MCF 10A (cell line): Measurements from ENCODE around the gene SIRT5. TPM values are rescaled to one million over a fixed set of nuclear protein-coding genes. Genes with fewer than 3 reads are reported as not detected.

Experiments used
- Bru-seq: library from RNA; stranded (reverse); fragments of 400-500 nt; gene quantifications from one replicate; lab custom pipeline; 2021; lab: Mats Ljungman, UMichigan
- BruChase-seq, 2 experiments: library from RNA; stranded (reverse); fragments of 400-500 nt; gene quantifications; one replicate each; lab custom pipeline; 2021; lab: Mats Ljungman, UMichigan
- BruUV-seq: library from RNA; stranded (reverse); fragments of 400-500 nt; replicated peaks from 2 replicates; lab custom pipeline; 2021; lab: Mats Ljungman, UMichigan
- CTCF ChIA-PET: fragments of 300-600 bp; sonication (Branson Sonifier 250); formaldehyde crosslinking; extraction: SDS; loops from one replicate; lab custom pipeline; 2021; ENCODE audit warnings: antibody characterized with exemption, inconsistent platforms; lab: Yijun Ruan, JAX
- POLR2A ChIA-PET: fragments of 300-600, 350-650 bp; sonication (Branson Sonifier 250); formaldehyde crosslinking; extraction: SDS; loops from one replicate; lab custom pipeline; 2020; ENCODE audit warnings: antibody characterized with exemption, inconsistent platforms; lab: Yijun Ruan, JAX
- DNase-seq: peaks from one replicate; pipeline ENCODE4 v3.0.0-alpha.2; 2018; ENCODE audit not compliant: unreplicated experiment
- H3K27ac Mint-ChIP-seq: one replicate; pipeline ENCODE4 v1.8.0; 2022; ENCODE audit warnings: mild to moderate bottlenecking, low read depth, mixed read lengths; ENCODE audit not compliant: unreplicated experiment
- H3K27me3 Mint-ChIP-seq: one replicate; pipeline ENCODE4 v1.8.0; 2022; ENCODE audit warnings: mixed read lengths; ENCODE audit not compliant: insufficient read depth, unreplicated experiment
- H3K36me3 Mint-ChIP-seq: one replicate; pipeline ENCODE4 v1.8.0; 2022; ENCODE audit warnings: mild to moderate bottlenecking, moderate library complexity, mixed read lengths; ENCODE audit not compliant: insufficient read depth, unreplicated experiment
- H3K4me1 Mint-ChIP-seq: one replicate; pipeline ENCODE4 v1.8.0; 2022; ENCODE audit warnings: mixed read lengths; ENCODE audit not compliant: insufficient read depth, unreplicated experiment
- H3K4me3 Mint-ChIP-seq: one replicate; pipeline ENCODE4 v1.8.0; 2022; ENCODE audit warnings: mild to moderate bottlenecking, moderate library complexity, mixed read lengths; ENCODE audit not compliant: unreplicated experiment
- H3K9me3 Mint-ChIP-seq: one replicate; pipeline ENCODE4 v1.8.0; 2022; ENCODE audit warnings: mixed read lengths; ENCODE audit not compliant: unreplicated experiment
- intact Hi-C: fragments of 100-400 bp; cut with micrococcal nuclease; formaldehyde crosslinking; loops from 2 replicates; pipeline ENCODE4 v1.14.1; 2022
- long read RNA-seq: library from polyadenylated mRNA; stranded (forward); transcript quantifications from one replicate; pipeline ENCODE4 v2.0.0, GENCODE V29; 2022
- total RNA-seq: library from RNA; stranded (reverse); gene quantifications from 2 replicates; pipeline ENCODE4 v1.2.3, GENCODE V29; 2022
- TF ChIP-seq, protein P1 (sequence below): fragments of 200-600 bp; IDR thresholded peaks from one replicate; pipeline ENCODE4 v1.8.0; 2022; ENCODE audit warnings: antibody characterized with exemption, mild to moderate bottlenecking; ENCODE audit not compliant: unreplicated experiment

The SIRT5 gene
- total RNA-seq: 12.8 and 13.2 TPM in 2 replicates
- Bru-seq, nascent RNA: percentile 62 among the genes with signal in this experiment
- BruChase-seq, experiment 1, labeled RNA remaining after a 6-hour chase: percentile 70 among the genes with signal in this experiment
- percentile 70 among the genes with signal in this experiment for BruChase-seq, experiment 2, labeled RNA remaining after a 2-hour chase
- long read RNA-seq, full-length matches to known transcripts: 10 of 40 reads
- long read RNA-seq, partial matches to known transcripts: 6 of 40 reads
- long read RNA-seq, other reads (novel, unspliced or antisense): 24 of 40 reads

DNA sequence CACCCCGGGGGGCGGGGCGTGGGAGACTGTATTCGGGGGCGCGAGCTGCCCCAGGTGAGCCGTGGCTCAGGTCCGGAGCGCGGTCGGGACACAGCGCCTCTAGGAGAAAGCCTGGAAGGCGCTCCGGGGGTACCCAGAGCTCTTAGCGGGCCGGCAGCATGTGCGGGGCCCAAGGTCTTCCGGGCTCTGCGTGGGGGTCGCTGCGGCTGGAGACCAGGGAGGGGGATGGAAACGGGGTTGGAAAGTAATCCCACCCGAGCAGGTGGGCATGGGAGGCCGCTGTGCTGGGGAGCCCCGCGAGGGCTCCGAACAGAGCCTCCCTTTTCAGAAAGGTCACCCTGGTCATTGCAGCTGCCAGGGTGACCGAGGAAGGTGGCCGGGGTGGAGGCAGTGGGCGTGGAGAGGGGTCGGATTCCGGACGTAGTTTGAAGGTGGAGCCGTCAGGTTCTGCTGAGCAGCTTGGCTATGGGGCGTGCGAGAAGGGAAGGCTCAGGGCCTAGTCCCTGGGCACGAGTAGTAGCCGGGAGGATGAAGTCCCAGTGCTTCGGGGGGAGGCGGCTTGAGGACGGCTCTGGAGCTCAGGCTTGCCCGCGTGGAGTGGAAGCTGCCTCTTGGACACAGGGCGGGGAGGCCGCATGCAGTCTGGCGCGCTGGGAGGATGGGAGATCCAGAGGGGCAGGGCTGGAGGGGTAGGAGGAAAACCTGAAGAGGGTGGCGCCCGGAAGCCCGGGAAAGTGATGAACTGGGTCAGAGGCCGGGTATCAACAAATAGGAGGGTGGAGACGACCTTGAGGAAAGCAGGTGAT lies at the start of gene SIRT5:
TSS of gene SIRT5 (plus strand) at position 31 of the 806 bp plus-strand sequence. CDS start 9,510 bp downstream, outside the sequence.
- POLR2A ChIA-PET: interaction anchor here (0.6 to 3.7 kb wide), 39 partner anchors 10 to 1186 kb away, joined by 3 to 85 read pairs (median 4); partner anchors contain the start of genes GFOD1, NOL7, RANBP9 and TBC1D7
- Mint-ChIP-seq H3K4me3 (peak within 1 kb of the TSS; percentile 94), H3K4me1 (peaks cover 5% of the 10 kb centered on the region), H3K27me3 (no peaks in the 10 kb centered on the region), H3K9me3 (no peaks in the 10 kb centered on the region), H3K27ac (peak within 1 kb of the TSS; percentile 84), H3K36me3 (peaks cover 8% of the 10 kb centered on the region)
- intact Hi-C loops: loop anchor here (1.0 to 2.0 kb wide), 4 partner anchors 41 to 238 kb away; partner anchors contain the start of genes GFOD1 and NOL7
- DNase-seq: peak; percentile 88
- TF ChIP-seq, protein P1, sequence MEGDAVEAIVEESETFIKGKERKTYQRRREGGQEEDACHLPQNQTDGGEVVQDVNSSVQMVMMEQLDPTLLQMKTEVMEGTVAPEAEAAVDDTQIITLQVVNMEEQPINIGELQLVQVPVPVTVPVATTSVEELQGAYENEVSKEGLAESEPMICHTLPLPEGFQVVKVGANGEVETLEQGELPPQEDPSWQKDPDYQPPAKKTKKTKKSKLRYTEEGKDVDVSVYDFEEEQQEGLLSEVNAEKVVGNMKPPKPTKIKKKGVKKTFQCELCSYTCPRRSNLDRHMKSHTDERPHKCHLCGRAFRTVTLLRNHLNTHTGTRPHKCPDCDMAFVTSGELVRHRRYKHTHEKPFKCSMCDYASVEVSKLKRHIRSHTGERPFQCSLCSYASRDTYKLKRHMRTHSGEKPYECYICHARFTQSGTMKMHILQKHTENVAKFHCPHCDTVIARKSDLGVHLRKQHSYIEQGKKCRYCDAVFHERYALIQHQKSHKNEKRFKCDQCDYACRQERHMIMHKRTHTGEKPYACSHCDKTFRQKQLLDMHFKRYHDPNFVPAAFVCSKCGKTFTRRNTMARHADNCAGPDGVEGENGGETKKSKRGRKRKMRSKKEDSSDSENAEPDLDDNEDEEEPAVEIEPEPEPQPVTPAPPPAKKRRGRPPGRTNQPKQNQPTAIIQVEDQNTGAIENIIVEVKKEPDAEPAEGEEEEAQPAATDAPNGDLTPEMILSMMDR: no peak
- CTCF ChIA-PET: interaction anchor here (0.6 to 3.2 kb wide), 43 partner anchors 9 to 929 kb away, joined by 3 to 23 read pairs (median 4); partner anchors contain the start of genes GFOD1 and NOL7
- no TSS peak for BruUV-seq

DNA sequence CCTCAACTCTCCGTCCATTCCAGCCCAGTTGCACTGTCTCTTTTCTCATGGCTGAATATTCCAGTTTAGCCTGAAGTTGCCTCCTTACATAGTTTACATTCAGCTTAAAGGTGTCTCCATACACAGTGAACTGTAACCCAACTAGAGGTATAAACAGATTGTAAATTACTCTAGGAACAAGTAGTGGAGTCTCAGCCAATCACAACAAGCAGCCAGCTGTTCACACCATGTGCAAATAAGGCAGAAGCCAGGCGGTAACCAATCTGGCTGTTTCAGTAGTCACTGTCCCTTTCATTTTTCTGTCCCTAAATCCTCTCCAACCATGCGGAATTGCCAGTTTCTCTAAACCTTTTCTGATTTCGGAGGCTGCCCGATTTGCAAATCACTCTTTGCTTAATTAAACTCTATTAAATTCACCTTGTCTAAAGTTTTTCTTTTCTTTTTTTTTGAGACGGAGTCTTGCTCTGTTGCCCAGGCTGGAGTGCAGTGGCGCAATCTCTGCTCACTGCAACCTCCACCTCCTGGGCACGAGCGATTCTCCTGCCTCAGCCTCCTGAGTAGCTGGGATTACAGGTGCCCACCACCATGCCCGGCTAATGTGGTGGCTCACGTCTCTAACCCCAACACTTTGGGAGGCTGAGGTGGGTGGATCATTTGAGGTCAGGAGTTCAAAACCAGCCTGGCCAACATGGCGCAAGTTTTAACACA lies 49.4 kb upstream of the SIRT5 start:
- H3K36me3 Mint-ChIP-seq: peaks cover 6% of the 10 kb centered on the region
- no peak overlapping the region for H3K4me3 Mint-ChIP-seq
- no peak for DNase-seq
- POLR2A ChIA-PET: no interaction called here
- H3K4me1 Mint-ChIP-seq: peaks cover 12% of the 10 kb centered on the region
- H3K9me3 Mint-ChIP-seq: no peaks in the 10 kb centered on the region
- H3K27ac Mint-ChIP-seq: no peak overlapping the region
- intact Hi-C loops: no loop called here
- TF ChIP-seq, protein P1: no peak
- no peaks in the 10 kb centered on the region for H3K27me3 Mint-ChIP-seq
- CTCF ChIA-PET: interaction anchor here (0.7 kb wide), 1 partner anchor 143 kb away, joined by 3 read pairs; no protein-coding TSS in a partner anchor
- no TSS peak for BruUV-seq

DNA sequence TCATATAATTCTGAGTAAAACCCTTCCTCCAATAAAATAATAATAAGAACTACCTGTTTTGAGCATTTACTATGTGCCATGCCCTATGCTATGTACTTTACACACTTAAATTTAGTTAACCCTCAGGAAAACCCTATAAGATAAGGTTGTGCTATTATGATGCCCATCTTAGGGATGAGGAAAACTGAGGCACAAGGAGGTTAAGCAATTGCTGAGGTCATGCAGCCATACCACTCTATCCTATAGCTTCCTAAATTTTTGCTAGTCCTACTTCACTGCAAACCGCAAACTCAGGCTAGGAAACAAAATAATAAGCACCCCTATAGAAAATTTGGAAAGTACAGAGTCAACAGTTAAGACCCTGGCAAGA lies 48.1 kb upstream of the SIRT5 start:
- Mint-ChIP-seq H3K27ac (peak overlapping the region; percentile 51), H3K27me3 (no peaks in the 10 kb centered on the region), H3K36me3 (peaks cover 6% of the 10 kb centered on the region), H3K4me1 (peaks cover 12% of the 10 kb centered on the region), H3K9me3 (no peaks in the 10 kb centered on the region), H3K4me3 (no peak overlapping the region)
- ChIA-PET CTCF (interaction anchor here (0.7 kb wide), 1 partner anchor 616 kb away, joined by 3 read pairs; no protein-coding TSS in a partner anchor), POLR2A (interaction anchor here (1.3 to 2.1 kb wide), 2 partner anchors 46 to 49 kb away, joined by 3 to 6 read pairs; partner anchors contain the start of gene SIRT5)
- DNase-seq: no peak
- TF ChIP-seq, protein P1: no peak
- intact Hi-C loops: no loop called here
- no TSS peak for BruUV-seq
